K562 (cell line): Measurements from ENCODE around the gene SMIM7. TPM values are rescaled to one million over a fixed set of nuclear protein-coding genes. Genes with fewer than 3 reads are reported as not detected.

Source experiments
- ATAC-seq: fragments of 200-7000 bp; cut with Tn5 transposase; 3 replicates; pipeline ENCODE4 v1.9.1; 2020; ENCODE audit warnings: moderate library complexity
- BruUV-seq: library from RNA; stranded (reverse); fragments of 400-500 nt; replicated peaks from 2 replicates; lab custom pipeline; 2021; lab: Mats Ljungman, UMichigan
- CTCF ChIA-PET: fragments of 300-600 bp; formaldehyde crosslinking; extraction: SDS; loops from one replicate; lab custom pipeline; 2021; ENCODE audit warnings: low intra/inter-chr PET ratio; lab: Yijun Ruan, JAX
- POLR2A ChIA-PET: fragments of 300-600, 350-650 bp; sonication (Branson Sonifier 250); formaldehyde crosslinking; extraction: SDS; loops from one replicate; lab custom pipeline; 2021; ENCODE audit warnings: antibody characterized with exemption, inconsistent platforms; lab: Yijun Ruan, JAX
- DNase-seq, 4 experiments: peaks; one replicate each; pipeline versions ENCODE4 v3.0.0 to v3.0.0-alpha.2; 2011 to 2018; ENCODE audit warnings: low spot score in 3 of 4, mixed read lengths in 3 of 4; ENCODE audit errors: extremely low read depth in 1 of 4
- FAIRE-seq: peaks from 2 replicates; lab custom pipeline; 2011; peaks lifted over from hg19 to GRCh38; lab: Jason Lieb, UNC
- H2AFZ ChIP-seq: 2 replicates; pipeline ENCODE4 v1.6.0; 2011; ENCODE audit warnings: low read depth, low read length, control low read depth, inconsistent platforms
- H3K27ac ChIP-seq: fragments of 200-600 bp; 3 replicates; pipeline ENCODE4 v1.8.0; 2011; ENCODE audit warnings: low read depth, mild to moderate bottlenecking, control low read depth, inconsistent platforms, low read length, moderate library complexity, mixed read lengths; ENCODE audit errors: extremely low read depth
- H3K27me3 ChIP-seq, 2 experiments: fragments of 300-600 bp in 1 of 2; 2 replicates in 1 of 2; 3 replicates in 1 of 2; pipeline versions ENCODE4 v1.6.0 to v1.8.0; 2011; ENCODE audit warnings: inconsistent platforms in 2 of 2, low read length in 2 of 2, mild to moderate bottlenecking in 1 of 2, mixed read lengths in 1 of 2, moderate library complexity in 1 of 2; ENCODE audit not compliant: control insufficient read depth in 2 of 2, insufficient read depth in 2 of 2
- H3K36me3 ChIP-seq: fragments of 300-600 bp; 3 replicates; pipeline ENCODE4 v1.8.0; 2011; ENCODE audit warnings: mild to moderate bottlenecking, low read length, inconsistent platforms; ENCODE audit not compliant: control insufficient read depth, insufficient read depth
- H3K4me1 ChIP-seq, 2 experiments: fragments of 200-600 bp in 1 of 2; replicated peaks in 1 of 2; 2 replicates in 1 of 2; 3 replicates in 1 of 2; pipeline versions ENCODE4 v1.5.1 to v1.8.0; 2011; ENCODE audit warnings: inconsistent platforms in 2 of 2, low read length in 2 of 2, mild to moderate bottlenecking in 1 of 2, mixed read lengths in 1 of 2, moderate library complexity in 1 of 2; ENCODE audit not compliant: control insufficient read depth in 2 of 2, insufficient read depth in 2 of 2
- H3K4me2 ChIP-seq: 2 replicates; pipeline ENCODE4 v1.6.1; 2011; ENCODE audit warnings: low read length, control low read depth, inconsistent platforms, mixed read lengths; ENCODE audit not compliant: insufficient read depth
- H3K4me3 ChIP-seq: fragments of 200-600 bp; sonication (generic), shearing (Covaris generic); 2 replicates; pipeline ENCODE4 v1.5.1; 2016; ENCODE audit warnings: control low read depth, inconsistent platforms
- H3K79me2 ChIP-seq: fragments of 200-600 bp; 3 replicates; pipeline ENCODE4 v1.8.0; 2011; ENCODE audit warnings: low read length, inconsistent platforms; ENCODE audit not compliant: control insufficient read depth, insufficient read depth
- H3K9ac ChIP-seq, 2 experiments: 2 replicates each; pipeline versions ENCODE4 v1.6.0 to v1.6.1; 2011; ENCODE audit warnings: low read depth in 2 of 2, low read length in 2 of 2, control low read depth in 1 of 2, inconsistent platforms in 1 of 2, mild to moderate bottlenecking in 1 of 2, mixed read lengths in 1 of 2; ENCODE audit not compliant: insufficient read depth in 1 of 2
- H3K9me1 ChIP-seq: one replicate; pipeline ENCODE4 v1.6.0; 2011; ENCODE audit warnings: inconsistent platforms, mild to moderate bottlenecking, low read length, moderate library complexity; ENCODE audit not compliant: control insufficient read depth, insufficient read depth
- H3K9me3 ChIP-seq: replicated peaks from 2 replicates; pipeline ENCODE4 v1.5.1; 2011; ENCODE audit warnings: low read depth, low read length, inconsistent platforms; ENCODE audit not compliant: control insufficient read depth, insufficient read depth
- H4K20me1 ChIP-seq: replicated peaks from 2 replicates; pipeline ENCODE4 v1.6.1; 2011; ENCODE audit warnings: low read length, inconsistent platforms, mixed read lengths; ENCODE audit not compliant: control insufficient read depth, insufficient read depth
- ARID1B ChIP-seq: fragments of 450-650 bp; IDR thresholded peaks from 2 replicates; pipeline ENCODE4 v1.6.1; 2016; ENCODE audit warnings: antibody characterized with exemption, mild to moderate bottlenecking, inconsistent platforms
- BCOR ChIP-seq: fragments of 450-650 bp; IDR thresholded peaks from 2 replicates; pipeline ENCODE4 v1.6.1; 2016
- EP400 ChIP-seq: fragments of 450-650 bp; IDR thresholded peaks from 2 replicates; pipeline ENCODE4 v1.6.1; 2017; ENCODE audit warnings: antibody characterized with exemption, mild to moderate bottlenecking, moderate library complexity
- HMGXB4 ChIP-seq: sonication (generic); formaldehyde crosslinking; IDR thresholded peaks from 2 replicates; pipeline ENCODE4 v1.8.1; 2023; ENCODE audit warnings: mild to moderate bottlenecking, missing genetic modification reagents
- KLF13 ChIP-seq: fragments of 450-650 bp; IDR thresholded peaks from 2 replicates; pipeline ENCODE4 v1.6.1; 2016; ENCODE audit warnings: missing genetic modification characterization, low read depth, mild to moderate bottlenecking, missing compliant biosample characterization, moderate library complexity, borderline replicate concordance
- MTA3 ChIP-seq: fragments of 450-650 bp; formaldehyde crosslinking; IDR thresholded peaks from 2 replicates; pipeline ENCODE4 v1.6.1; 2017; ENCODE audit warnings: mild to moderate bottlenecking, borderline replicate concordance
- POLR2A ChIP-seq: fragments of 450-650 bp; conservative IDR thresholded peaks from 2 replicates; pipeline ENCODE4 v1.6.1; 2016
- RBFOX2 ChIP-seq: fragments of 200-400 bp; formaldehyde crosslinking; IDR thresholded peaks from 2 replicates; pipeline ENCODE4 v1.6.1; 2017; ENCODE audit warnings: low read depth, mild to moderate bottlenecking, low read length, moderate library complexity
- RBM25 ChIP-seq: fragments of 200-400 bp; formaldehyde crosslinking; IDR thresholded peaks from 2 replicates; pipeline ENCODE4 v1.6.1; 2018; ENCODE audit warnings: low read length, low read depth, moderate library complexity; ENCODE audit not compliant: severe bottlenecking
- SMARCA5 ChIP-seq: fragments of 450-650 bp; IDR thresholded peaks from 2 replicates; pipeline ENCODE4 v1.6.1; 2016
- SP1 ChIP-seq: sonication (generic); formaldehyde crosslinking; IDR thresholded peaks from 2 replicates; pipeline ENCODE4 v1.8.1; 2022; ENCODE audit warnings: mild to moderate bottlenecking, missing genetic modification reagents
- TCF7 ChIP-seq: sonication (generic); IDR thresholded peaks from 2 replicates; pipeline ENCODE4 v1.6.1; 2016; ENCODE audit warnings: antibody characterized with exemption, borderline replicate concordance
- ZC3H11A ChIP-seq: IDR thresholded peaks from 2 replicates; pipeline ENCODE4 v1.6.1; 2012; ENCODE audit warnings: low read depth, low read length, improper control_type of control experiment
- ZNF134 ChIP-seq: fragments of 250-450 bp; sonication (Bioruptor Pico); conservative IDR thresholded peaks from 2 replicates; pipeline ENCODE4 v1.4.0; 2020
- ZNF77 ChIP-seq: fragments of 250-450 bp; sonication (Bioruptor Pico); IDR thresholded peaks from 2 replicates; pipeline ENCODE4 v1.5.0; 2020
- WGBS: fragments of 100-300 bp; shearing (Covaris generic); methylation state at CpG from one replicate; pipeline ENCODE4 v1.1.6; 2016; ENCODE audit warnings: low coverage, mixed read lengths; ENCODE audit not compliant: insufficient coverage; ENCODE audit errors: missing lambda C conversion rate; 5-methylcytosine and 5-hydroxymethylcytosine counted together
- in situ Hi-C: fragments of 300-500 bp; cut with MboI; formaldehyde crosslinking; loops from 4 replicates; pipeline ENCODE4 v1.15.0; 2018; ENCODE audit warnings: inconsistent platforms, mixed read lengths
- intact Hi-C: fragments of 100-400 bp; cut with micrococcal nuclease; formaldehyde crosslinking; loops from 2 replicates; pipeline ENCODE4 v1.14.2; 2022
- polyA plus RNA-seq, 8 experiments: library from polyadenylated mRNA; depleted of rRNA in 4 of 8; stranded (reverse) in 5 of 8; unstranded in 3 of 8; fragments of >200 nt; fragmentation: Nextera tagmentation in 2 of 8; fragmentation: Illumina TruSeq in 1 of 8; extraction: Ambion mirVana in 2 of 8; extraction: Trizol in 1 of 8; gene quantifications; 2 replicates each; pipeline versions ENCODE4 v1.2.1 to v1.2.3, GENCODE V29; 2011 to 2014; ENCODE audit warnings: inconsistent platforms in 1 of 8, missing spikeins in 1 of 8
- total RNA-seq, 7 experiments: library from RNA; depleted of rRNA in 6 of 7; stranded (reverse); fragments of >200 nt in 6 of 7; fragmentation: Illumina TruSeq in 2 of 7; extraction: Trizol in 2 of 7; gene quantifications; 2 replicates each; pipeline versions ENCODE4 v1.2.1 to v1.2.3, GENCODE V29; 2011 to 2021; ENCODE audit warnings: low replicate concordance in 1 of 7
- TF ChIP-seq, protein P1 (sequence below): sonication (generic); formaldehyde crosslinking; IDR thresholded peaks from 2 replicates; pipeline ENCODE4 v1.8.0; 2022; ENCODE audit warnings: missing genetic modification reagents, mild to moderate bottlenecking, moderate library complexity, borderline replicate concordance

The SMIM7 gene
- total and polyA plus RNA-seq, 9 of the 15 experiments (the other 6 are each of a cell fraction or from before 2014, with no cell fraction given) = 55.3 to 265 (median 107) TPM

DNA sequence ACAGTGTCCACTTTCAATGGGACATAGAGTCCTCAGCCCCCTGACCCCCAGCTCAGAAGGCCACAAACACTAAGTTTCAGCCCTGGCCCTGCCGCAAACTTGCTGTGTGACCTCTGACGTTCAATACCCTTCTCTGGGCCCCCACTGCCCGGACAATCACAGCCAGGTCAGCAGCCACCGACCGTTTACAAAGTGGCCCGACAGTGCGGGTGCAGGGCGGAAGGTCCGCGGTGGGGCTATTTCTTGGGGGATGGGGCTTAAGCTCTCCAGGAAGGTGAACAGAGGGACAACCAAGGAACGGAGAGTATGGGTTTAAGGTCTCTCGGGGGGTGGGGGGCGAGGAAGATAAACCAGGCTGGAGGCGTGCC is 496 bp downstream of the SMIM7 start (continued):
- TF ChIP-seq MTA3 (no peak), TCF7 (no peak), RBM25 (peak; percentile 32), POLR2A (no peak), EP400 (no peak), SP1 (CRISPR knock-in tag) (no peak), HMGXB4 (peak; percentile 33; the same call in 1 of the 2 replicates), SMARCA5 (0 out of 2 replicates have a peak, but pooled peaks have one; percentile 65)

DNA sequence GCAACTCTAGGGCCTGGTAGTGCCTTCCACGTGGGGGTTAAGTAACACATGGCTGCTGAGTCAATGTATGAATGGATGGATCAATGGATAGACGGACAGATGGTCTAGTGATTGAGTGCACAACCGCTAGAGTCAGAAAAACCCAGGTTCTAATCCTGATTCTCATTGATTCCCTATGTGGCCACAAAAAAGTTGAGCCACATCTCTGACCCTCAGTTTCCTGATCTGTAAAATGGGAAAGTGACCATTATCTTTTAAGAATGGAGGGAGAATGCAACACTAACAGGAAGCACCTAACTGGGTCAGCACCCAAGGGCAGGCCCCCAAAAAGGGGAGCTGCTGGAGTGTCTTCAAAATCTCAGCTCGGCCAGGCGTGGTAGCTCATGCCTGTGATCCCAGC is 2.6 kb downstream of the SMIM7 start:
- Histone ChIP-seq H4K20me1 (peaks cover 10% of the 10 kb centered on the region), H3K36me3 (peaks cover 69% of the 10 kb centered on the region), H3K4me3 (no peak overlapping the region), H3K27ac (no peak overlapping the region), H3K9me3 (no peaks in the 10 kb centered on the region), H3K4me1 (peaks cover 16 to 28% of the 10 kb centered on the region in 2 experiments), H3K79me2 (peaks cover 38% of the 10 kb centered on the region), H3K9me1 (peaks cover 6% of the 10 kb centered on the region), H2AFZ (no peak overlapping the region), H3K27me3 (no peaks in the 10 kb centered on the region), H3K9ac (peak overlapping the region in 1 of 2 experiments; percentile 41; a peak in 2 of 4 replicates), H3K4me2 (no peak overlapping the region)
- DNase-seq = no peak
- no peak for FAIRE-seq
- CTCF ChIA-PET = no interaction called here
- in situ Hi-C loops (no loop called here), intact Hi-C loops (no loop called here)
- POLR2A ChIA-PET = interaction anchor here (0.9 to 1.4 kb wide), 2 partner anchors 10 to 30 kb away, joined by 3 to 6 read pairs; partner anchors contain the start of gene MED26
- no peak for ATAC-seq
- BruUV-seq = no TSS peak
- 92% methylated on average over 5 of the region's 5 CpGs for WGBS
- TF ChIP-seq ARID1B = no peak
- peak; percentile 53 for TF ChIP-seq RBM25
- TF ChIP-seq ZNF134 = no peak
- TF ChIP-seq, protein P1, sequence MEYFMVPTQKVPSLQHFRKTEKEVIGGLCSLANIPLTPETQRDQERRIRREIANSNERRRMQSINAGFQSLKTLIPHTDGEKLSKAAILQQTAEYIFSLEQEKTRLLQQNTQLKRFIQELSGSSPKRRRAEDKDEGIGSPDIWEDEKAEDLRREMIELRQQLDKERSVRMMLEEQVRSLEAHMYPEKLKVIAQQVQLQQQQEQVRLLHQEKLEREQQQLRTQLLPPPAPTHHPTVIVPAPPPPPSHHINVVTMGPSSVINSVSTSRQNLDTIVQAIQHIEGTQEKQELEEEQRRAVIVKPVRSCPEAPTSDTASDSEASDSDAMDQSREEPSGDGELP = no peak
- TF ChIP-seq RBFOX2 = 0 out of 2 replicates have a peak, but pooled peaks have one; percentile 6
- no peak for TF ChIP-seq KLF13 (tag)
- TF ChIP-seq ZC3H11A = no peak
- peak; percentile 34; the same call in 1 of the 2 replicates for TF ChIP-seq BCOR
- no peak for TF ChIP-seq ZNF77
